ENCODE results near the gene KCNK2.

KCNK2 gene

DNA sequence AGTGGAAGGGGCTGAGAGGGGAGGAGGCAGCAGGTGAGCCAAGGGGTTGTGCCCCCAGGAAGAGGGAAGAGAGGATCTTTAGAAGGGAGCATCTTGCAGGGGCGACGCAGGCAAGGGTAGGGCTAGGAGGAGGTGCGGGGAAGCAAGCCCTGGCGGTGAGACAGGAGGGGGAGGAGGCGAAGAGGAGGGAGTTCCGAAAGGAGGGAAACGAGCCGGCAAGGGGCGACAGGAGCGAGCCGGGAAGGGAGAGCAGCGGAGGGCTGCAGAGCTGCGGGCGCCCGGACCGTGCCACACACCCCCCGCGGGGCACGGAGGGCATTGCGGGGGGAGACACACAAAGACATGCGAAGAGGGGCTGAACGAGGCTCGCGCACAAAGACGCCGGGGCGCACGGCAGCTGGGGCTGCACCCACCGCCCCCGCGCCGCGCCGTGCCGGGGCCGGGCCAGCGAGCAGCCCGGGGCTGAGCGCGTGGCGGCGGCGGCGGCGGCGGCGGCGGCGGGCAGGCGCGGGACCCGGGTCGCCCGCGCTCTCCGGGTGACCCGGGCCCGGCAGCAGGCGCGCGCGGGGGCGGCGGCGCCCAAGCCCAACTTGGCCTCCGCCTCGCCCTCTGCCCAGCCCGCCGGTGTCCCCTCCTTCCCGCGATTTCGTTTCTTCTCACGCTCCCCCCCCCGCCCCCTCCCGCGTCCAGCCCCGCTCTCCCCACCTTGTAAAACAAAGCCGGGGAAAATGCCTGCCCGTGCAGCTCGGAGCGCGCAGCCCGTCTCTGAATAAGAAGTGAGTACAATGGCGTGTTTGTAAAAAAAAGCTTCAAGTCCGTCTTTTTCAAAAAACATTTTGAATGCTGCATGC, at the start of gene KCNK2:
Gene KCNK2 (plus strand): TSS at position 206 of the 851 bp plus-strand sequence. CDS start 649 bp downstream, outside the sequence.
- DNase-seq (ENCODE audit: low read depth in 1 of 2, low spot score in 1 of 2) = no peak

DNA sequence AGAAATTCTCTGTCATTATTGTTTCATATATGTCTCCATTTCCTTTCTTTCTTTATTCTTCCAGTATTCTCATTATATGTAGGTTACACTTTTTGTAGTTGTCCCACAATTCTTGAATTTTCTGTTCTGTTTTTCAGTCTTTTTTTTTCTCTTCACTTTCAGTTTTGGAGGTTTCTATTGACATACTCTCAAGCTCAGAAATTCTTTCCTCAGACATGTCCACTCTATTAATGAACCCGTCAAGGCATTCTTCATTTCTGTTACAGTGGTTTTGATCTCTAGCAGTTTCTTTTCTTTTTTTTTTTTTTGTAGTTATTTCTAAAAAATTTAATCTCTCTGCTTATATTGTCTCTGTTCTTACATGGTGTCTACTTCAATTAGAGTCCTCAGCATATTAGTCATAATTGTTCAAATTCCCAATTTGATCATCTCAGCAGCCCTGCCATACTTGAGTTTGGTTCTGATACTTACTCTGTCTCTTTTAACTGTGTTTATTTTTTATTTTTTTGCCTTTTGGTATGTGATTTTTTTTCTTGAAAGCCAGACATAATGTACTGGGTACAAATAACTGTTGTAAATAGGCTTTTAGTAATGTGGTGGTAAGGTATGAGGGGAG, 49.5 kb upstream of the KCNK2 start:
- no peak for DNase-seq (ENCODE audit: low read depth in 1 of 2, low spot score in 1 of 2)

DNA sequence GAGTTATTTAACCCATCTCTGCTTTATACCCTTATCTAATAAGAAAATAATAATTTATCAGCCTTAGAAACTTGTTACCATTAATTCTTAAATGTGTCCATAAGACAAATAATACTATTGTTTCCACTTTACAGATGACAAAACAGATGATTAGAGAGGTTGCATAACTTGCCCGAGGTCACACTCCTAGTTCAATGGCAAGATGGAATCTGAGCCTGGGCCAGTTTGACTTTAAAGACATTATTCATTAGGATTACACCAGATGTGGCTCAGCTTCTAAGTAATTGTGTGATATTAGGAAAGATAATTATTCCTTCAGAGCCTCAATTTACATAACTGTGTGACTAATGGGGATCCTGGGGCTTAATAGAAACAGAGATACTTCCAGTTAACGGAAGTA, 42.3 kb upstream of the KCNK2 start:
- DNase-seq (ENCODE audit: low read depth in 1 of 2, low spot score in 1 of 2) = no peak

GRCh38 chr1:215043401-215043800, 39.1 kb upstream of the KCNK2 start:
- DNase-seq (ENCODE audit: low read depth in 1 of 2, low spot score in 1 of 2) = no peak

DNA sequence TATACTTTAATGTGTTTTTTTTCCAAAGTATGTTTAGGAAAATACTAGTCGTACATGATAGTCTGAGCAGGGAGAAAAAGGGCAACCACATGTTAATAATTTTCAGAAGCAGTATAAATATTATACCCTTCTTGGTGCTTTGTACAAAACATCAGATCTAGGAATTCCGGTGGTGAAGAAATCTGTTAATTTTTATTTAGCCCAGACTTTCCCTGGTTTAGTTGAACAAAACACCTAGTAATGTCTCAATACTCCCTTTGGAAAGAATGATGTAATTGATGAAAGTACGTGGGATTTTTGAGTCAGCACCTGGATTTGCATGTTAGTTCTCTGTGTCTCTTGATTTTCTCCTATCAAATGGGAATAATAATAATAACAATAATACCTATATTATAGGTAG, 38.4 kb upstream of the KCNK2 start:
- DNase-seq (ENCODE audit: low read depth in 1 of 2, low spot score in 1 of 2) = no peak

GRCh38 chr1:215045698-215046308, 36.7 kb upstream of the KCNK2 start:
- no peak for DNase-seq (ENCODE audit: low read depth in 1 of 2, low spot score in 1 of 2)

DNA sequence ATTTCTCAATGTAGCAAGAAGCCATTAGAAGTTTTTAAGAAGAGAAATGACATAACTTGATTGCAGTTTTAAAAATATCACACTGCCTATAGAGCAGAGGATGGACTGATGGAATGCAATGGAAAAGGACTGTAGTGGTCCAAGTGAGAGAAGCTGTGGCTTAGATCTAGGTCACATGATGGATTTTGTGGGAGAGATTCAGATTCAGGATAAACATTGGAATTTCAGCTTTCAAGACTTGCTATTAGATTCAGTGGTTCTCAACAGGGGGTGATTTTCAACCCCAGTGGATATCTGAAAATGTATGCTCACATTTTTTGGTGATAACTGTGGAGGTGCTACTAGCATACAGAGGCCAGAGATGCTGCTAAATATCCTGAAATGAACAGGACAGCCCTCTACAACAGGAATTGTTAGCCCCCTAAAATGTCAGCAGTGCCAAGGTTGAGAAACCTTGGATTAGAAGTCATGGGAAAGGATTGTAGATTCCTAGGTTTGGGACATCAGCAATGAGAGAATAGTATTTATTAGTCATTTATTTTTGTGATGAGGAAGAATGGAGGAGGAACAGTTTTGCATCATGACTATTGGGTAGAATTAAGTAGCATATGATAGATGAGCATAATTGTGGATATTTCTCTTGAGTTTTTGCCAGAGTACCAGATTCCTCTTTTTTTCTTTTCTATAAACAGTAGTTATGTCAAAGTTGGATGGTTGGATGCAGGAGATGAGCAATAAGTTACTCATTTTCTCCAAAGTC, 30.1 kb upstream of the KCNK2 start:
- no peak for DNase-seq (ENCODE audit: low read depth in 1 of 2, low spot score in 1 of 2)

DNA sequence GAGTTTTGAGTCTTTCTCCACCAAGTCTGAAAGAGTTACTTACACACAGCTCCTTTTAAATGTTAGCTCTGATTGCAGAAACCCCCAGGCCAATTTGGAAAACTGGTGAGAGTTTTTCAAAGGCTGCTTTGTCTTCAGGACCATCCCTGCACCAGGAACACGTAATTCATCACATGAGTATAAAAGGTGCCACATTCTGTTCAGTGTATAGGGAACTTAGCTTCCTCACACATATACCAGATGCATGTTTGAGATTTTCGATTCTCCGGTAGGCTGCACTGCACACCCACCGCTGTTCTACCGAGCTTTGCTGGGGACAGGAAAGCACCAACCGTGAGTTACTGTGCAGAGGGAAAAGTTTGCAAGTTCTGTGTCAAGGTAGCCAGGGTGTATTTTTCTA, 28.3 kb upstream of the KCNK2 start:
- no peak for DNase-seq (ENCODE audit: low read depth in 1 of 2, low spot score in 1 of 2)

DNA sequence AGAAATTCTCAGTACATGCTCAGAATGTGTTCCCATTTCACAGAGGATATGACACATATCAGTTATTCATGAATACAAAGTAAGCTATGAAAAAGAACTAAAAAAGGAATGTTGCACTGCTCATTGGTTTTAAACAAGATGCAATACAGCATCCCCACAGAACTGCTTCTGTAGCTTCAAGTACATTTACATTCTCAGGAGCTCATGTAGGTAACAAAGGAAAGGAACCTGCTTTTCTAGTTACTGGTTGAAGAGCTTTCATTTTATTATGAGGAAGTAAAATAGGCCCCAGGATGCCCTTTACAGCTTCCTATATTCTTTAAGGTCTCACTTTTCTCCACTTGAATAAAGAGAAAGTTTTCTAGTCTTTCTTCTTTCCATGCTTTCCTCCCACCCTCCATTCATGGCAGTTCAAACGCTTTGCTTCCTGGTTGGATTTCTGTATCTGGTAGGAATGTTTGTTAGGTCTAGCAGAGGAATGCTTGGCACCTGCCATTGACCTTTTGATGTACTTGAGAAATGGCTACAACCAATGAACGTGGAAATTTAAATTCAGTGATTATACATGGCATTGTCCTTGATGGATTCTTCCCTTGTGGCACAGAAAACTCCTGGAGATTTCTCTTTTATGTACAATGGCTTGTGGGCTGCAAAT, 27.1 kb upstream of the KCNK2 start:
- no peak for DNase-seq (ENCODE audit: low read depth in 1 of 2, low spot score in 1 of 2)

DNA sequence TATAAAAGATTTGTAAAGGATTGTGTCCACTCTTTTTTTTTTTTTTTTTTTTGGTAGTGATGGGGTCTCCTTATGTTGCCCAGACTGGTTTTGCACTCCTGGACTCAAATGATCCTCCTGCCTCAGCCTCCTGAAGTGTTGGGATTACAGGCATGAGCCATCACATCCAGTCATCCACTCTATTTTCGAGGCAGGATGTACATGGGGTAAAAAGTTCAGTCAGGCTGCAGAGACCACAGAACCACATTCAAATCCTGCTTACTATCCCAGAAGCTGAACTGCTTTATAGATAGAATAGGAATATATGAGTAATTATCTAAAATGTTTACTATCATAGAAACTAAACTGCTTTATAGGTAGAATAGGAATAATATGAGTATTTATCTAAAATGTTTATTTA, 26.0 kb upstream of the KCNK2 start:
- no peak for DNase-seq (ENCODE audit: low read depth in 1 of 2, low spot score in 1 of 2)

- DNase-seq (ENCODE audit: low read depth in 1 of 2, low spot score in 1 of 2) = no peak
Measured at GRCh38 chr1:215059947-215060346, 22.6 kb upstream of the KCNK2 start.

DNA sequence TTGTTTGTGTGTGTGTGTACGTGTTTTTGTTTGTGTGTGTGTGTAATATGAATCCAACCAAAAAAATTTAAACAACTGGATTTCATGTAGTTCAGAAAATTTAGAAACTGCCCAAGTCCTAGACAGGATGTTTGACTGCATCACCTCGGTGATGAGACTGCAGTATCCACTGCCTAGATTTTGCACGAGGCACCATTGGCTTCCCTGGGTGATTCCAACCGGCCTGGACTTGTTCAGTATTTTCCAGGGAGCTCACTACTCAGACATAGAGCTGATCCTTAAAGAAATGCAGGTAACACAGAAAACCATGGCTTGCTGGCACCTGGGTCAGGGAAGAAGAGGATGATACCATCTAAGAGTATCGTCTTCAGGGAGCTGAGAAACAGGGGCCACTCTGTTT, 18.2 kb upstream of the KCNK2 start:
- DNase-seq (ENCODE audit: low read depth in 1 of 2, low spot score in 1 of 2) = no peak

DNA sequence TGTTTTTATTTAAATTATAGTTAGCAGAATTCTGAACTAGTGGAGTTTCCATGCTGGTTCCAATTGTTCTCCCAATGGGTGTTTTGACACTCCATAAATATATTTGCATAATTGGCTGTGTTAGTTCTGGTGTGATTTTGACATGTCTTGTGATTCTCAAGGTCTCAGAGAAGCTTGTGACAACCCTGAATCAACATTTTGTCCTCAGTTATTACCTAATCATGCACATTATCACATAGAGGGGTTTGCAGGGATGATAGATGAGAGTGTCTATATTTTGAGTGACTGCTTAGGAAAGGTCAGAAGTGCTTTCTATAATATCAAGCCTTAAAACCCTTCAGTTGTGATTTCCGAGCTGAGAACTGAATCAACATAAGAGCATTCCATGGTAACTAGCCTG, 11.5 kb upstream of the KCNK2 start:
- DNase-seq (ENCODE audit: low read depth in 1 of 2, low spot score in 1 of 2) = no peak

GRCh38 chr1:215076322-215076721, 6.2 kb upstream of the KCNK2 start:
- DNase-seq (ENCODE audit: low read depth in 1 of 2, low spot score in 1 of 2) = no peak

GRCh38 chr1:215079456-215079855, 3.1 kb upstream of the KCNK2 start:
- no peak for DNase-seq (ENCODE audit: low read depth in 1 of 2, low spot score in 1 of 2)

- DNase-seq (ENCODE audit: low read depth in 1 of 2, low spot score in 1 of 2) = no peak
Measured at GRCh38 chr1:215081661-215082531, 641 bp upstream of the KCNK2 start.

GRCh38 chr1:215083383-215083961, 935 bp downstream of the KCNK2 start:
- no peak for DNase-seq (ENCODE audit: low read depth in 1 of 2, low spot score in 1 of 2)

GRCh38 chr1:215084621-215085020, 2.1 kb downstream of the KCNK2 start:
- no peak for DNase-seq (ENCODE audit: low read depth in 1 of 2, low spot score in 1 of 2)

DNA sequence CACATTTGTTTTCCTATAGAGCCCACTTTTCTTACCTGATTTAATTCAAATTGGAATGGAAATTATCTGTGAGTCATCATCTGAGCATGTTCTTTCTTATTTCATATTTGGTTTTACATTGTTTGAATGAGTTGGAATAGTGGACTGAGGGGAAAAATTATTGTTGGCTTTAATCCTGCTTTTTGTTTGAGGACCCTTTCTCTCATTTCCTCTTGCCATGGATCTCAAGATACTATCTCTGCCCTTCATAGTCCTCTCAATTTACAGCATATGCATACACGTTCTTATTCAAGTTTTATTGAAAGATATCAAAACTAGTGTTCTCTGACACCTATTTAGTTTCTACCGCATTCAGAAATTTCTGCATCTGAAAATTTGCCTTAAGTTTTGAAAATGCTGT, 5.1 kb downstream of the KCNK2 start:
- DNase-seq (ENCODE audit: low read depth in 1 of 2, low spot score in 1 of 2) = no peak

DNA sequence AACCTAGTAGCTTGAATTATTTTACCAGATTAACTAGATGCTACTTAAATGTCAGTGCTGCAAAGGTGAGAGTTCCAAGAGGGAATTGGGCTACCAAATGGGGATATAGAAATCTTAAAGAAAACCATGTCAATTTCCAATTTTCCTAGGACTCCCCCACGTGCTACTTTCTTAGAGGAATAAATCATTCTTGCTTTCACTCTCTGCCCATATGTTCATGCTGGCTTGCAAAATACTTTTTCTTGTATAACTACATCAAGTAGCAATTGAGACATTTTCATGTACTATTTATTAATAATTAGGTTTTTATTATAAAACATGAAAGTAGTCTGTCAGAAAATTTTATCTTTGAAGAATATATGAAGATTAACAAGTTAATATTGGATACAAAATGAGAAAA, 11.8 kb downstream of the KCNK2 start:
- no peak for DNase-seq (ENCODE audit: low read depth in 1 of 2, low spot score in 1 of 2)
